Astrocyte (in vitro differentiated cells and primary cell): ENCODE measurements around the gene PEPD.

Source experiments
- EZH2 ChIP-seq: IDR thresholded peaks from 2 replicates; pipeline ENCODE4 v1.6.1; 2012; ENCODE audit warnings: mild to moderate bottlenecking, low read length, inconsistent platforms; ENCODE audit not compliant: insufficient read depth
- TF ChIP-seq, protein P1 (sequence below): IDR thresholded peaks from 2 replicates; pipeline ENCODE4 v1.5.1; 2011; ENCODE audit warnings: low read depth, mild to moderate bottlenecking, inconsistent platforms, low read length, moderate library complexity; ENCODE audit not compliant: insufficient read depth

- TF ChIP-seq, protein P1, sequence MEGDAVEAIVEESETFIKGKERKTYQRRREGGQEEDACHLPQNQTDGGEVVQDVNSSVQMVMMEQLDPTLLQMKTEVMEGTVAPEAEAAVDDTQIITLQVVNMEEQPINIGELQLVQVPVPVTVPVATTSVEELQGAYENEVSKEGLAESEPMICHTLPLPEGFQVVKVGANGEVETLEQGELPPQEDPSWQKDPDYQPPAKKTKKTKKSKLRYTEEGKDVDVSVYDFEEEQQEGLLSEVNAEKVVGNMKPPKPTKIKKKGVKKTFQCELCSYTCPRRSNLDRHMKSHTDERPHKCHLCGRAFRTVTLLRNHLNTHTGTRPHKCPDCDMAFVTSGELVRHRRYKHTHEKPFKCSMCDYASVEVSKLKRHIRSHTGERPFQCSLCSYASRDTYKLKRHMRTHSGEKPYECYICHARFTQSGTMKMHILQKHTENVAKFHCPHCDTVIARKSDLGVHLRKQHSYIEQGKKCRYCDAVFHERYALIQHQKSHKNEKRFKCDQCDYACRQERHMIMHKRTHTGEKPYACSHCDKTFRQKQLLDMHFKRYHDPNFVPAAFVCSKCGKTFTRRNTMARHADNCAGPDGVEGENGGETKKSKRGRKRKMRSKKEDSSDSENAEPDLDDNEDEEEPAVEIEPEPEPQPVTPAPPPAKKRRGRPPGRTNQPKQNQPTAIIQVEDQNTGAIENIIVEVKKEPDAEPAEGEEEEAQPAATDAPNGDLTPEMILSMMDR: no peak
- TF ChIP-seq EZH2: no peak
Measured at GRCh38 chr19:33403973-33404304, 117.7 kb downstream of the PEPD start.
